Measurements from ENCODE around the gene DNAJC18.

GRCh38 chr5:139457653-139458306, 18.5 kb upstream of the DNAJC18 start:
- TF ChIP-seq CTCF (IDR thresholded peaks at IDR 0.05; ENCODE audit: low read depth, low read length, missing input control) (no peak), RXRA (IDR thresholded peaks at IDR 0.05) (no peak), NR2F2 (IDR thresholded peaks at IDR 0.05) (no peak), JUND (IDR thresholded peaks at IDR 0.05) (no peak), RAD21 (IDR thresholded peaks at IDR 0.05) (no peak), TAF1 (conservative IDR thresholded peaks at IDR 0.05) (no peak), YY1 (IDR thresholded peaks at IDR 0.05) (no peak), HNF4A (conservative IDR thresholded peaks at IDR 0.05) (no peak)

Measured in liver (tissue), 3 donors.